GM06990 (cell line): Measurements from ENCODE around the gene SLC4A11.
A peak's percentile ranks its signal among the peaks of the same experiment; 100 is the strongest.

Source experiments
- DNase-seq: peaks from one replicate; pipeline ENCODE4 v3.0.0-alpha.2; 2011; ENCODE audit not compliant: insufficient read length; ENCODE audit errors: extremely low read depth
- H3K27me3 ChIP-seq: replicated peaks from 2 replicates; pipeline ENCODE4 v1.6.0; 2011; ENCODE audit warnings: low read length; ENCODE audit not compliant: control insufficient read depth, insufficient read depth
- H3K36me3 ChIP-seq: 2 replicates; pipeline ENCODE4 v1.5.1; 2011; ENCODE audit warnings: low read length; ENCODE audit not compliant: control insufficient read depth, insufficient read depth
- H3K4me3 ChIP-seq: replicated peaks from 2 replicates; pipeline ENCODE4 v1.5.1; 2011; ENCODE audit warnings: low read depth, mild to moderate bottlenecking, control low read depth, low read length
- CTCF ChIP-seq: IDR thresholded peaks from 2 replicates; pipeline ENCODE4 v1.5.1; 2011; ENCODE audit warnings: low read length, control low read depth, mild to moderate bottlenecking, inconsistent platforms; ENCODE audit not compliant: insufficient read depth, poor library complexity, severe bottlenecking

Gene SLC4A11

DNA sequence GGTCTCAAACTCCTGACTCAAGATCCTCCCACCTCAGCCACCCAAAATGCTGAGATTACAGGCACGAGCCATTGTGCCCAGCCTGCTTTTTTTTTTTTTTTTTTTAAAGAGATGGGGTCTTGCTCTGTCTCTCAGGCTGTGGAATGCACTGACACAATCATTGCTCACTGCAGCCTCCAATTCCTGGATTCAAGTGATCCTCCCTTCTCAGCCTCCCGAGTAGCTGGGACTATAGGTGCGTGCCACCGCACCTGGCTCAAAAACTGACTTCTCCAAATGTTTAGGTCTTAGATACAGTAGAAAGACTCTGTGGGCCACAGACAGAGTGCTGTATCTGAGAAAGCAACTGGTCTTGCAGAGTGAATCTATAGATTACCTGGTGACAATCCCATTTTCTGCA lies 31.1 kb upstream of the SLC4A11 start:
- no peak for TF ChIP-seq CTCF
- H3K27me3 ChIP-seq, result no peaks in the 10 kb centered on the region
- no peak overlapping the region for H3K4me3 ChIP-seq
- no peaks in the 10 kb centered on the region for H3K36me3 ChIP-seq
- DNase-seq, result no peak

- Histone ChIP-seq H3K4me3 (no peak overlapping the region), H3K36me3 (no peaks in the 10 kb centered on the region), H3K27me3 (no peaks in the 10 kb centered on the region)
- no peak for TF ChIP-seq CTCF
- DNase-seq, result no peak
Observed at GRCh38 chr20:3262566-3262965, 23.6 kb upstream of the SLC4A11 start.

GRCh38 chr20:3258429-3258828 lies 19.4 kb upstream of the SLC4A11 start:
- no peak for DNase-seq
- no peak for TF ChIP-seq CTCF
- H3K36me3 ChIP-seq, result no peaks in the 10 kb centered on the region
- no peak overlapping the region for H3K4me3 ChIP-seq
- H3K27me3 ChIP-seq, result no peaks in the 10 kb centered on the region; the same call in none of the 2 replicates

- TF ChIP-seq CTCF, result no peak
- Histone ChIP-seq H3K4me3 (no peak overlapping the region), H3K27me3 (no peaks in the 10 kb centered on the region; the same call in none of the 2 replicates), H3K36me3 (no peaks in the 10 kb centered on the region)
- no peak for DNase-seq
Observed at GRCh38 chr20:3255728-3256127, 16.7 kb upstream of the SLC4A11 start.

GRCh38 chr20:3251806-3252205 lies 12.8 kb upstream of the SLC4A11 start:
- no peak for DNase-seq
- Histone ChIP-seq H3K27me3 (peaks cover 4% of the 10 kb centered on the region), H3K36me3 (no peaks in the 10 kb centered on the region), H3K4me3 (no peak overlapping the region)
- no peak for TF ChIP-seq CTCF

DNA sequence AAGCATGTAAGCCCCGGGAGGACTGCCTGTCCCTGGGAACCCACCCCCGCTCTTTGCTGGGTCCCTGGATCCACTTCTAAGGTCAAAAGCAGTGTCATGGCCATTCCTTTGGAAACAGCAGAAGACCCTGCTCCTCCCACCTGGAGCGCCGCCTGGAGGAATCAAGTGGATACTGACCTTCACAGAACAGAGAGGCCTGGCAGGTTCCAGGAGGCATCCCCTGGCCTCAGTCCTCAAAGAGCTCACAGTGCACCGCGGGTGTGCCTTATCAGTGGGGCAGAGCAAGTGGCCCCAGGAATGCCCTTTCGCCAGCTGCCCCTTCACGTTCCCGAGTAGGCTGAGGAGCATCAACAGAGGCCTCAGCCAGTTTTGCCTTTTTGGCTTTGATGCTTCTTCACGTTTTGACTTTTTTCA lies 11.1 kb upstream of the SLC4A11 start:
- DNase-seq, result no peak

More for the DNA sequence above, 11.1 kb upstream of the SLC4A11 start:
- Histone ChIP-seq H3K27me3 (peaks cover 4% of the 10 kb centered on the region), H3K36me3 (no peaks in the 10 kb centered on the region), H3K4me3 (no peak overlapping the region)
- TF ChIP-seq CTCF, result peak; percentile 43
